A673 (cell line): Measurements from ENCODE around the gene ANKMY2. TPM values are rescaled to one million over a fixed set of nuclear protein-coding genes. Genes with fewer than 3 reads are reported as not detected.

Experiments
- BruUV-seq: library from RNA; stranded (reverse); fragments of 400-500 nt; replicated peaks from 2 replicates; lab custom pipeline; 2021; lab: Mats Ljungman, UMichigan
- CTCF ChIA-PET: fragments of 300-600 bp; sonication (Branson Sonifier 250); formaldehyde crosslinking; loops from one replicate; lab custom pipeline; 2022; ENCODE audit warnings: antibody characterized with exemption; lab: Charles Lee
- POLR2A ChIA-PET: fragments of 300-600 bp; sonication (Branson Sonifier 250); formaldehyde crosslinking; loops from one replicate; lab custom pipeline; 2022; ENCODE audit warnings: antibody characterized with exemption; ENCODE audit not compliant: low non-redundant PET; lab: Charles Lee
- DNase-seq: peaks from one replicate; pipeline ENCODE4 v3.0.0-alpha.2; 2015; ENCODE audit warnings: low spot score
- H3K27ac ChIP-seq: fragments of 200-600 bp; sonication (generic); 2 replicates; pipeline ENCODE4 v1.5.1; 2016; ENCODE audit warnings: mixed run types, low read depth, mild to moderate bottlenecking, mixed read lengths, antibody characterized with exemption, low read length; ENCODE audit not compliant: poor library complexity, severe bottlenecking
- H3K27me3 ChIP-seq: fragments of 200-600 bp; sonication (generic); replicated peaks from 2 replicates; pipeline ENCODE4 v1.6.1; 2017; ENCODE audit warnings: mixed run types, low read depth, mild to moderate bottlenecking, mixed read lengths, antibody characterized with exemption, low read length; ENCODE audit not compliant: insufficient read depth, poor library complexity
- H3K36me3 ChIP-seq: fragments of 200-600 bp; sonication (generic); 2 replicates; pipeline ENCODE4 v1.6.1; 2016; ENCODE audit warnings: mixed run types, mild to moderate bottlenecking, mixed read lengths, antibody characterized with exemption, low read length; ENCODE audit not compliant: insufficient read depth, poor library complexity, severe bottlenecking
- H3K4me1 ChIP-seq: fragments of 200-600 bp; sonication (generic); 2 replicates; pipeline ENCODE4 v1.6.1; 2017; ENCODE audit warnings: mixed run types, mild to moderate bottlenecking, mixed read lengths, antibody characterized with exemption, low read length; ENCODE audit not compliant: insufficient read depth, poor library complexity, severe bottlenecking
- H3K4me3 ChIP-seq: fragments of 200-600 bp; sonication (generic); 2 replicates; pipeline ENCODE4 v1.5.1; 2016; ENCODE audit warnings: low read depth, mixed run types, mild to moderate bottlenecking, mixed read lengths, low read length; ENCODE audit not compliant: poor library complexity, severe bottlenecking
- H3K9me3 ChIP-seq: fragments of 200-600 bp; sonication (generic); 2 replicates; pipeline ENCODE4 v1.6.1; 2016; ENCODE audit warnings: mixed run types, low read depth, mild to moderate bottlenecking, mixed read lengths, antibody characterized with exemption, low read length; ENCODE audit not compliant: poor library complexity, severe bottlenecking
- CTCF ChIP-seq: fragments of 300-800, 200-600 bp; sonication (generic); conservative IDR thresholded peaks from 2 replicates; pipeline ENCODE4 v1.5.1; 2017; ENCODE audit warnings: low read depth, mild to moderate bottlenecking, antibody characterized with exemption, low read length, moderate library complexity, mixed read lengths
- EZH2 ChIP-seq: fragments of 200-600 bp; sonication (generic); IDR thresholded peaks from 2 replicates; pipeline ENCODE4 v1.6.1; 2017; ENCODE audit warnings: borderline replicate concordance, low read depth, mild to moderate bottlenecking, mixed read lengths, antibody characterized with exemption, low read length; ENCODE audit not compliant: poor library complexity, severe bottlenecking
- intact Hi-C: fragments of 100-400 bp; cut with micrococcal nuclease; formaldehyde crosslinking; loops from one replicate; pipeline ENCODE4 v1.10.0; 2022; ENCODE audit not compliant: unreplicated experiment
- total RNA-seq: library from RNA; stranded (reverse); gene quantifications from 2 replicates; pipeline ENCODE4 v1.2.3, GENCODE V29; 2021

The ANKMY2 gene
- total RNA-seq, 1 experiment from 2014 or later: 24.3 TPM

GRCh38 chr7:16652240-16652583 lies 6.7 kb upstream of the ANKMY2 start:
- Histone ChIP-seq H3K36me3 (peaks cover 4% of the 10 kb centered on the region), H3K4me1 (peaks cover 59% of the 10 kb centered on the region), H3K27ac (no peak overlapping the region), H3K4me3 (no peak overlapping the region), H3K9me3 (no peaks in the 10 kb centered on the region), H3K27me3 (no peaks in the 10 kb centered on the region)
- POLR2A ChIA-PET: no interaction called here
- BruUV-seq: no TSS peak
- intact Hi-C loops: no loop called here
- no peak for DNase-seq
- no peak for TF ChIP-seq EZH2
- TF ChIP-seq CTCF: no peak
- CTCF ChIA-PET: no interaction called here

GRCh38 chr7:16651396-16652239 lies 6.1 kb upstream of the ANKMY2 start:
- H3K36me3 ChIP-seq: peaks cover 4% of the 10 kb centered on the region
- TF ChIP-seq EZH2 (no peak), CTCF (no peak)
- peak; percentile 60 for DNase-seq
- H3K4me3 ChIP-seq: no peak overlapping the region
- intact Hi-C loops: no loop called here
- BruUV-seq: no TSS peak
- H3K27me3 ChIP-seq: no peaks in the 10 kb centered on the region
- ChIA-PET POLR2A (no interaction called here), CTCF (no interaction called here)
- peaks cover 54% of the 10 kb centered on the region for H3K4me1 ChIP-seq
- H3K9me3 ChIP-seq: no peaks in the 10 kb centered on the region
- H3K27ac ChIP-seq: no peak overlapping the region

GRCh38 chr7:16650266-16650665 lies 4.7 kb upstream of the ANKMY2 start:
- peaks cover 47% of the 10 kb centered on the region for H3K4me1 ChIP-seq
- CTCF ChIA-PET: no interaction called here
- TF ChIP-seq EZH2: no peak
- TF ChIP-seq CTCF: no peak
- H3K36me3 ChIP-seq: no peaks in the 10 kb centered on the region
- POLR2A ChIA-PET: no interaction called here
- intact Hi-C loops: no loop called here
- no peak overlapping the region for H3K4me3 ChIP-seq
- no peak for DNase-seq
- BruUV-seq: no TSS peak
- H3K27ac ChIP-seq: no peak overlapping the region
- no peaks in the 10 kb centered on the region for H3K27me3 ChIP-seq
- H3K9me3 ChIP-seq: no peaks in the 10 kb centered on the region
